Panc1 (cell line): Measurements from ENCODE around the gene TAGLN2. TPM values are rescaled to one million over a fixed set of nuclear protein-coding genes. Genes with fewer than 3 reads are reported as not detected.

Experiments used
- ATAC-seq: fragments of 200-7000 bp; cut with Tn5 transposase; 2 replicates; pipeline ENCODE4 v1.9.1; 2020; ENCODE audit warnings: mild to moderate bottlenecking, moderate library complexity
- BruUV-seq: library from RNA; stranded (reverse); fragments of 400-500 nt; replicated peaks from 2 replicates; lab custom pipeline; 2021; lab: Mats Ljungman, UMichigan
- CTCF ChIA-PET: fragments of 300-600 bp; sonication (Branson Sonifier 250); formaldehyde crosslinking; loops from one replicate; lab custom pipeline; 2022; ENCODE audit warnings: antibody characterized with exemption; lab: Charles Lee
- POLR2A ChIA-PET: fragments of 300-600 bp; sonication (Branson Sonifier 250); formaldehyde crosslinking; loops from one replicate; lab custom pipeline; 2022; ENCODE audit warnings: antibody characterized with exemption; lab: Charles Lee
- DNase-seq: peaks from one replicate; pipeline ENCODE4 v3.0.0-alpha.2; 2010; ENCODE audit warnings: low read depth, low spot score
- H3K27ac ChIP-seq: 2 replicates; pipeline ENCODE4 v1.5.1; 2011; ENCODE audit warnings: mild to moderate bottlenecking, low read length, inconsistent platforms
- H3K27me3 ChIP-seq: fragments of 200-500 bp; sonication (Bioruptor generic); 2 replicates; pipeline ENCODE4 v1.6.0; 2014; ENCODE audit warnings: low read length, inconsistent platforms; ENCODE audit not compliant: control insufficient read depth, insufficient read depth
- H3K36me3 ChIP-seq: fragments of 200-500 bp; sonication (Bioruptor generic); 2 replicates; pipeline ENCODE4 v1.5.1; 2014; ENCODE audit warnings: inconsistent platforms, mild to moderate bottlenecking, low read length, moderate library complexity; ENCODE audit not compliant: control insufficient read depth, insufficient read depth
- H3K4me1 ChIP-seq: 2 replicates; pipeline ENCODE4 v1.5.1; 2011; ENCODE audit warnings: inconsistent platforms, mild to moderate bottlenecking, low read length, moderate library complexity; ENCODE audit not compliant: control insufficient read depth, insufficient read depth
- H3K4me3 ChIP-seq, 2 experiments: 2 replicates each; pipeline ENCODE4 v1.5.1; 2011 to 2012; ENCODE audit warnings: low read depth in 2 of 2, low read length in 2 of 2, mild to moderate bottlenecking in 2 of 2, inconsistent platforms in 1 of 2, moderate library complexity in 1 of 2
- H3K9me3 ChIP-seq: fragments of 200-500 bp; sonication (Bioruptor generic); 2 replicates; pipeline ENCODE4 v1.5.1; 2014; ENCODE audit warnings: low read depth, mild to moderate bottlenecking, inconsistent platforms, low read length, moderate library complexity; ENCODE audit not compliant: control insufficient read depth, insufficient read depth
- CTCF ChIP-seq: fragments of 450-650 bp; IDR thresholded peaks from 2 replicates; pipeline ENCODE4 v1.5.1; 2017; ENCODE audit warnings: mild to moderate bottlenecking
- POLR2AphosphoS5 ChIP-seq: IDR thresholded peaks from 2 replicates; pipeline ENCODE4 v1.6.1; 2012; ENCODE audit warnings: mild to moderate bottlenecking, low read depth, low read length, moderate library complexity
- REST ChIP-seq, 2 experiments: IDR thresholded peaks; 2 replicates each; pipeline ENCODE4 v1.6.1; 2011 to 2012; ENCODE audit warnings: low read depth in 2 of 2, control low read depth in 1 of 2, low read length in 1 of 2, mild to moderate bottlenecking in 1 of 2, moderate library complexity in 1 of 2; ENCODE audit not compliant: insufficient read depth in 1 of 2
- SIN3A ChIP-seq: IDR thresholded peaks from 2 replicates; pipeline ENCODE4 v1.6.1; 2012; ENCODE audit warnings: low read depth, mild to moderate bottlenecking, low read length, moderate library complexity, borderline replicate concordance; ENCODE audit not compliant: insufficient read depth
- TCF7L2 ChIP-seq: IDR thresholded peaks from 2 replicates; pipeline ENCODE4 v1.6.1; 2011; ENCODE audit warnings: mild to moderate bottlenecking, low read depth, low read length, inconsistent platforms
- in situ Hi-C: cut with HindIII; loops from 2 replicates; pipeline ENCODE4 v1.10.0; 2016; ENCODE audit warnings: low sequenced_read_pairs, low pct_unique_long_range_greater_than_20kb
- intact Hi-C: fragments of 100-400 bp; cut with micrococcal nuclease; formaldehyde crosslinking; loops from one replicate; pipeline ENCODE4 v1.10.0; 2022; ENCODE audit not compliant: unreplicated experiment
- total RNA-seq: library from RNA; stranded (reverse); gene quantifications from one replicate; pipeline ENCODE4 v1.2.1, GENCODE V29; 2021; ENCODE audit not compliant: unreplicated experiment

TAGLN2 gene
- total RNA-seq, 1 experiment from 2014 or later, result 474 TPM

GRCh38 chr1:159890390-159890789 is 34.9 kb downstream of the TAGLN2 start:
- POLR2A ChIA-PET, result interaction anchor here (0.6 kb wide), 1 partner anchor 730 kb away, joined by 3 read pairs; no protein-coding TSS in a partner anchor
- ATAC-seq, result no peak
- TF ChIP-seq SIN3A, result no peak
- no peak for TF ChIP-seq POLR2AphosphoS5
- no peak for TF ChIP-seq TCF7L2
- TF ChIP-seq REST (IDR thresholded peaks at IDR 0.05; ENCODE audit: insufficient read depth in 1 of 2, low read depth in 2 of 2, low read length in 1 of 2), result no peak
- TF ChIP-seq CTCF, result no peak
- DNase-seq, result no peak
- no peaks in the 10 kb centered on the region for H3K4me1 ChIP-seq
- no peaks in the 10 kb centered on the region for H3K9me3 ChIP-seq
- no peak overlapping the region for H3K27ac ChIP-seq
- in situ Hi-C loops, result no loop called here
- CTCF ChIA-PET, result interaction anchor here (0.6 to 2.5 kb wide), 5 partner anchors 92 to 729 kb away, joined by 3 to 16 read pairs (median 5); partner anchors contain the start of gene DUSP23
- H3K36me3 ChIP-seq, result no peaks in the 10 kb centered on the region
- no TSS peak for BruUV-seq
- no peaks in the 10 kb centered on the region for H3K27me3 ChIP-seq
- intact Hi-C loops, result loop anchor here (5.0 to 10.0 kb wide), 3 partner anchors 108 to 726 kb away; partner anchors contain the start of gene DUSP23
- H3K4me3 ChIP-seq, result no peak overlapping the region

GRCh38 chr1:159889821-159890252 is 35.5 kb downstream of the TAGLN2 start:
- no peaks in the 10 kb centered on the region for H3K4me1 ChIP-seq
- in situ Hi-C loops, result no loop called here

More at GRCh38 chr1:159889821-159890252, 35.5 kb downstream of the TAGLN2 start:
- intact Hi-C loops, result loop anchor here (5.0 to 10.0 kb wide), 3 partner anchors 108 to 725 kb away; partner anchors contain the start of gene DUSP23
- BruUV-seq, result no TSS peak
- POLR2A ChIA-PET, result interaction anchor here (0.6 kb wide), 1 partner anchor 729 kb away, joined by 3 read pairs; no protein-coding TSS in a partner anchor
- CTCF ChIA-PET, result interaction anchor here (0.6 to 2.5 kb wide), 4 partner anchors 91 to 728 kb away, joined by 3 to 13 read pairs (median 4); partner anchors contain the start of gene DUSP23
- DNase-seq (no peak), ATAC-seq (peak; percentile 65; the same call in 1 of the 2 replicates)
- H3K36me3 ChIP-seq, result no peaks in the 10 kb centered on the region
- H3K27me3 ChIP-seq, result no peaks in the 10 kb centered on the region
- no peaks in the 10 kb centered on the region for H3K9me3 ChIP-seq
- TF ChIP-seq CTCF, result no peak
- TF ChIP-seq TCF7L2, result no peak
- TF ChIP-seq REST (IDR thresholded peaks at IDR 0.05; ENCODE audit: insufficient read depth in 1 of 2, low read depth in 2 of 2, low read length in 1 of 2), result no peak
- TF ChIP-seq POLR2AphosphoS5, result no peak
- TF ChIP-seq SIN3A, result no peak
- H3K27ac ChIP-seq, result no peak overlapping the region
- no peak overlapping the region for H3K4me3 ChIP-seq
